IMR-90 (cell line): ENCODE results near the gene ACACA. TPM values are rescaled to one million over a fixed set of nuclear protein-coding genes. Genes with fewer than 3 reads are reported as not detected.

Experiments used
- ATAC-seq: fragments of 200-7000 bp; cut with Tn5 transposase; 2 replicates; pipeline ENCODE4 v1.9.1; 2020; ENCODE audit warnings: low read depth, mild to moderate bottlenecking, moderate library complexity
- BruUV-seq: library from RNA; stranded (reverse); fragments of 400-500 nt; replicated peaks from 2 replicates; lab custom pipeline; 2021; lab: Mats Ljungman, UMichigan
- CTCF ChIA-PET: fragments of 300-600 bp; formaldehyde crosslinking; extraction: SDS; loops from one replicate; lab custom pipeline; 2021; ENCODE audit warnings: antibody characterized with exemption; lab: Yijun Ruan, JAX
- POLR2A ChIA-PET: fragments of 300-600 bp; sonication (Branson Sonifier 250); formaldehyde crosslinking; loops from one replicate; lab custom pipeline; 2022; ENCODE audit warnings: antibody characterized with exemption; ENCODE audit not compliant: unreplicated experiment; lab: Charles Lee
- DNase-seq: peaks from one replicate; pipeline ENCODE4 v3.0.0; 2013
- H2AFZ ChIP-seq: replicated peaks from 2 replicates; pipeline ENCODE3; 2013; ENCODE audit warnings: low read length, mild to moderate bottlenecking; ENCODE audit not compliant: poor library complexity
- H2AK5ac ChIP-seq: 2 replicates; pipeline ENCODE4 v1.6.1; 2013; ENCODE audit warnings: low read depth, low read length, inconsistent platforms
- H2AK9ac ChIP-seq: replicated peaks from 2 replicates; pipeline ENCODE3; 2013; ENCODE audit warnings: mild to moderate bottlenecking, low read depth, low read length, moderate library complexity; ENCODE audit not compliant: poor library complexity
- H2BK120ac ChIP-seq: 2 replicates; pipeline ENCODE4 v1.6.1; 2013; ENCODE audit warnings: low read depth, low read length, inconsistent platforms
- H2BK15ac ChIP-seq: 3 replicates; pipeline ENCODE4 v1.6.1; 2013; ENCODE audit warnings: low read depth, low read length, inconsistent platforms
- H2BK20ac ChIP-seq: 2 replicates; pipeline ENCODE4 v1.6.1; 2013; ENCODE audit warnings: low read depth, mild to moderate bottlenecking, inconsistent platforms, low read length, moderate library complexity
- H2BK5ac ChIP-seq: 2 replicates; pipeline ENCODE4 v1.6.1; 2013; ENCODE audit warnings: mild to moderate bottlenecking, low read depth, low read length, inconsistent platforms; ENCODE audit not compliant: poor library complexity, severe bottlenecking
- H3K14ac ChIP-seq: replicated peaks from 2 replicates; pipeline ENCODE4 v1.6.1; 2013; ENCODE audit warnings: low read depth, low read length, inconsistent platforms
- H3K18ac ChIP-seq: 2 replicates; pipeline ENCODE4 v1.6.1; 2013; ENCODE audit warnings: low read depth, low read length, control low read depth
- H3K23ac ChIP-seq: 2 replicates; pipeline ENCODE4 v1.6.1; 2013; ENCODE audit warnings: low read depth, low read length, inconsistent platforms
- H3K27ac ChIP-seq: 2 replicates; pipeline ENCODE4 v1.5.1; 2013; ENCODE audit warnings: mild to moderate bottlenecking, control low read depth, low read length; ENCODE audit not compliant: insufficient read depth
- H3K27me3 ChIP-seq: 2 replicates; pipeline ENCODE4 v1.6.1; 2013; ENCODE audit warnings: low read length; ENCODE audit not compliant: control insufficient read depth, insufficient read depth
- H3K36me3 ChIP-seq: 2 replicates; pipeline ENCODE4 v1.6.1; 2013; ENCODE audit warnings: low read length, mixed read lengths; ENCODE audit not compliant: control insufficient read depth, insufficient read depth
- H3K4ac ChIP-seq: 2 replicates; pipeline ENCODE4 v1.6.1; 2013; ENCODE audit warnings: low read depth, low read length, inconsistent platforms
- H3K4me1 ChIP-seq: 2 replicates; pipeline ENCODE4 v1.6.1; 2013; ENCODE audit warnings: low read length, mixed read lengths; ENCODE audit not compliant: control insufficient read depth, insufficient read depth
- H3K4me2 ChIP-seq: 2 replicates; pipeline ENCODE4 v1.6.1; 2013; ENCODE audit warnings: low read depth, mild to moderate bottlenecking, control low read depth, low read length, moderate library complexity
- H3K4me3 ChIP-seq: 2 replicates; pipeline ENCODE4 v1.5.1; 2013; ENCODE audit warnings: low read depth, mild to moderate bottlenecking, control low read depth, low read length, moderate library complexity; ENCODE audit not compliant: insufficient read depth
- H3K56ac ChIP-seq: 2 replicates; pipeline ENCODE4 v1.6.1; 2013; ENCODE audit warnings: low read length, inconsistent platforms; ENCODE audit not compliant: insufficient read depth; ENCODE audit errors: extremely low read depth
- H3K79me1 ChIP-seq, 2 experiments: 2 replicates each; pipeline ENCODE4 v1.6.1; 2013; ENCODE audit warnings: low read length in 2 of 2, inconsistent platforms in 1 of 2, low read depth in 1 of 2
- H3K9ac ChIP-seq: 2 replicates; pipeline ENCODE4 v1.6.1; 2013; ENCODE audit warnings: low read depth, low read length, control low read depth
- H3K9me1 ChIP-seq: 2 replicates; pipeline ENCODE4 v1.6.1; 2013; ENCODE audit warnings: low read length, inconsistent platforms; ENCODE audit not compliant: insufficient read depth
- H3K9me3 ChIP-seq: 2 replicates; pipeline ENCODE4 v1.6.1; 2013; ENCODE audit warnings: low read length; ENCODE audit not compliant: control insufficient read depth, insufficient read depth
- H4K20me1 ChIP-seq: 2 replicates; pipeline ENCODE4 v1.6.1; 2013; ENCODE audit warnings: low read length, inconsistent platforms; ENCODE audit not compliant: insufficient read depth
- H4K5ac ChIP-seq: 2 replicates; pipeline ENCODE4 v1.6.1; 2013; ENCODE audit warnings: mild to moderate bottlenecking, low read depth, low read length, control low read depth
- H4K8ac ChIP-seq, 2 experiments: 2 replicates each; pipeline ENCODE4 v1.6.1; 2013; ENCODE audit warnings: low read depth in 2 of 2, low read length in 2 of 2, control low read depth in 1 of 2, inconsistent platforms in 1 of 2
- H4K91ac ChIP-seq: 2 replicates; pipeline ENCODE4 v1.6.1; 2013; ENCODE audit warnings: low read depth, low read length, inconsistent platforms; ENCODE audit not compliant: insufficient read depth
- BHLHE40 ChIP-seq: fragments of 150-350 bp; IDR thresholded peaks from 2 replicates; pipeline ENCODE4 v1.6.1; 2016; ENCODE audit warnings: mild to moderate bottlenecking, low read depth, low read length
- CEBPB ChIP-seq: IDR thresholded peaks from 2 replicates; pipeline ENCODE4 v1.6.1; 2012; ENCODE audit warnings: low read depth, low read length, improper control_type of control experiment
- CHD1 ChIP-seq: IDR thresholded peaks from 2 replicates; pipeline ENCODE4 v1.6.1; 2012; ENCODE audit warnings: low read depth, low read length, improper control_type of control experiment
- CTCF ChIP-seq: conservative IDR thresholded peaks from 2 replicates; pipeline ENCODE4 v1.5.1; 2012; ENCODE audit warnings: mild to moderate bottlenecking, low read depth, low read length, improper control_type of control experiment
- ELK1 ChIP-seq: fragments of 150-350 bp; IDR thresholded peaks from 2 replicates; pipeline ENCODE4 v1.6.1; 2016; ENCODE audit warnings: low read depth, mild to moderate bottlenecking, low read length, moderate library complexity, borderline replicate concordance
- FOS ChIP-seq: fragments of 150-350 bp; IDR thresholded peaks from 2 replicates; pipeline ENCODE4 v1.6.1; 2016; ENCODE audit warnings: low read depth, low read length
- MAFK ChIP-seq: IDR thresholded peaks from 2 replicates; pipeline ENCODE4 v1.6.1; 2012; ENCODE audit warnings: low read depth, low read length, improper control_type of control experiment
- MAZ ChIP-seq: IDR thresholded peaks from 2 replicates; pipeline ENCODE4 v1.6.1; 2012; ENCODE audit warnings: low read depth, mild to moderate bottlenecking, low read length, improper control_type of control experiment, moderate library complexity, borderline replicate concordance
- MXI1 ChIP-seq: IDR thresholded peaks from 2 replicates; pipeline ENCODE4 v1.6.1; 2012; ENCODE audit warnings: low read depth, mild to moderate bottlenecking, low read length, moderate library complexity, borderline replicate concordance
- NFE2L2 ChIP-seq: fragments of 150-350 bp; IDR thresholded peaks from 2 replicates; pipeline ENCODE4 v1.6.1; 2016; ENCODE audit warnings: low read depth, mild to moderate bottlenecking, low read length
- POLR2A ChIP-seq: IDR thresholded peaks from 2 replicates; pipeline ENCODE4 v1.6.1; 2012; ENCODE audit warnings: mild to moderate bottlenecking, low read depth, low read length
- RAD21 ChIP-seq: IDR thresholded peaks from 2 replicates; pipeline ENCODE4 v1.6.1; 2012; ENCODE audit warnings: low read length, improper control_type of control experiment
- RCOR1 ChIP-seq: IDR thresholded peaks from 2 replicates; pipeline ENCODE4 v1.6.1; 2012; ENCODE audit warnings: mild to moderate bottlenecking, low read length, improper control_type of control experiment; ENCODE audit not compliant: insufficient replicate concordance
- RFX5 ChIP-seq: IDR thresholded peaks from 2 replicates; pipeline ENCODE4 v1.8.0; 2012; ENCODE audit warnings: low read depth, mild to moderate bottlenecking, low read length, moderate library complexity
- SMC3 ChIP-seq: fragments of 150-350 bp; IDR thresholded peaks from 2 replicates; pipeline ENCODE4 v1.6.1; 2016; ENCODE audit warnings: low read depth, mild to moderate bottlenecking, antibody characterized with exemption, low read length, moderate library complexity
- USF2 ChIP-seq: fragments of 150-350 bp; IDR thresholded peaks from 2 replicates; pipeline ENCODE4 v1.6.1; 2017; ENCODE audit warnings: mild to moderate bottlenecking, antibody characterized with exemption, low read length, low read depth
- WGBS, 2 experiments: methylation state at CpG; one replicate each; pipeline versions ENCODE4 v1.1.5 to v1.1.7; 2013; ENCODE audit warnings: missing lambda C conversion rate in 2 of 2; ENCODE audit not compliant: insufficient read length in 1 of 2; ENCODE audit errors: extremely low coverage in 2 of 2; 5-methylcytosine and 5-hydroxymethylcytosine counted together
- dilution Hi-C: fragments of 300-500 bp; cut with HindIII; formaldehyde crosslinking; loops from one replicate; pipeline ENCODE4 v1.14.3; 2018; ENCODE audit warnings: low sequenced_read_pairs; ENCODE audit not compliant: unreplicated experiment
- in situ Hi-C: fragments of 300-500 bp; cut with MboI; formaldehyde crosslinking; loops from 3 replicates; pipeline ENCODE4 v1.14.3; 2019; ENCODE audit warnings: low sequenced_read_pairs, inconsistent platforms, mixed read lengths
- intact Hi-C: fragments of 100-400 bp; cut with micrococcal nuclease; formaldehyde crosslinking; loops from 2 replicates; pipeline ENCODE4 v1.10.0; 2022
- polyA plus RNA-seq, 3 experiments: library from polyadenylated mRNA; depleted of rRNA; stranded (reverse); fragments of >200 nt; gene quantifications; 2 replicates each; pipeline ENCODE4 v1.2.3, GENCODE V29; 2012; ENCODE audit warnings: low replicate concordance in 1 of 3
- total RNA-seq: library from RNA; depleted of rRNA; stranded (reverse); fragments of >200 nt; gene quantifications from 2 replicates; pipeline ENCODE4 v1.2.3, GENCODE V29; 2012

ACACA gene
- total and polyA plus RNA-seq, 2 of the 4 experiments (the other 2 are of a cell fraction), result 21.3 to 39.1 TPM

GRCh38 chr17:37170881-37171425, 235.7 kb downstream of the ACACA start:
- 0 out of 2 replicates have a peak, but pooled peaks cover 3% of the 10 kb centered on the region for H4K20me1 ChIP-seq
- 100% methylated on average over 1 of the region's 2 CpGs; no CpG with 5 or more reads in 1 of the 2 experiments for WGBS, 2 experiments
- no TSS peak for BruUV-seq
- H3K9me3 ChIP-seq, result no peaks in the 10 kb centered on the region
- 0 out of 2 replicates have a peak, but pooled peaks cover 1% of the 10 kb centered on the region for H3K36me3 ChIP-seq
- H2AK9ac ChIP-seq, result no peak overlapping the region
- H2AFZ ChIP-seq, result no peak overlapping the region
- H3K56ac ChIP-seq, result no peak overlapping the region
- no peak overlapping the region for H2BK5ac ChIP-seq
- H2AK5ac ChIP-seq, result no peak overlapping the region
- 0 out of 2 replicates have a peak, but pooled peaks cover 2% of the 10 kb centered on the region for H3K9me1 ChIP-seq
- no peak overlapping the region for H3K4me2 ChIP-seq
- no peak overlapping the region for H4K8ac ChIP-seq
- no peak overlapping the region for H3K4ac ChIP-seq
- H3K23ac ChIP-seq, result no peak overlapping the region
- no peaks in the 10 kb centered on the region for H3K27me3 ChIP-seq
- in situ Hi-C loops (no loop called here), intact Hi-C loops (no loop called here), dilution Hi-C loops (no loop called here)
- H4K91ac ChIP-seq, result no peak overlapping the region
- no peak overlapping the region for H3K27ac ChIP-seq
- H2BK120ac ChIP-seq, result no peak overlapping the region
- ChIA-PET CTCF (no interaction called here), POLR2A (no interaction called here)
- H2BK20ac ChIP-seq, result no peak overlapping the region
- ATAC-seq, result no peak
- DNase-seq, result no peak
- no peak overlapping the region for H3K18ac ChIP-seq
- no peaks in the 10 kb centered on the region for H3K4me1 ChIP-seq
- H3K4me3 ChIP-seq, result no peak overlapping the region
- TF ChIP-seq SMC3 (no peak), CEBPB (no peak), BHLHE40 (no peak), USF2 (no peak), POLR2A (no peak), RAD21 (no peak), RCOR1 (no peak), CHD1 (no peak), ELK1 (no peak), NFE2L2 (no peak), FOS (no peak), CTCF (no peak), MAFK (no peak), MAZ (no peak), RFX5 (no peak), MXI1 (no peak)
- H2BK15ac ChIP-seq, result no peak overlapping the region
- no peak overlapping the region for H3K9ac ChIP-seq
- H3K14ac ChIP-seq, result no peak overlapping the region
- H3K79me1 ChIP-seq, result no peaks in the 10 kb centered on the region; a peak in 1 of 4 replicates
- H4K5ac ChIP-seq, result no peak overlapping the region
